HCT116 (cell line): Measurements from ENCODE around the gene TMEM119. TPM values are rescaled to one million over a fixed set of nuclear protein-coding genes. Genes with fewer than 3 reads are reported as not detected.
A peak's percentile ranks its signal among the peaks of the same experiment; 100 is the strongest.

Experiments
- ATAC-seq: fragments of 200-7000 bp; cut with Tn5 transposase; 2 replicates; pipeline ENCODE4 v1.9.1; 2020; ENCODE audit warnings: mild to moderate bottlenecking, moderate library complexity
- BruUV-seq: library from RNA; stranded (reverse); fragments of 400-500 nt; replicated peaks from 2 replicates; lab custom pipeline; 2021; lab: Mats Ljungman, UMichigan
- CTCF ChIA-PET: fragments of 300-600 bp; sonication (Branson Sonifier 250); formaldehyde crosslinking; loops from one replicate; lab custom pipeline; 2021; ENCODE audit warnings: antibody characterized with exemption; lab: Charles Lee
- POLR2A ChIA-PET: fragments of 300-600, 350-600 bp; sonication (Branson Sonifier 250); formaldehyde crosslinking; loops from one replicate; lab custom pipeline; 2021; ENCODE audit warnings: antibody characterized with exemption; lab: Charles Lee
- RAD21 ChIA-PET, 2 experiments: fragments of 300-600 bp; sonication (Branson Sonifier 250); formaldehyde crosslinking; loops; one replicate each; lab custom pipeline; 2023; ENCODE audit warnings: low total read pairs in 2 of 2; ENCODE audit not compliant: uncharacterized antibody in 2 of 2, unreplicated experiment in 2 of 2, low non-redundant PET in 1 of 2; lab: Charles Lee
- DNase-seq: peaks from one replicate; pipeline ENCODE4 v3.0.0-alpha.2; 2010; ENCODE audit warnings: low read depth, low spot score
- H2AFZ ChIP-seq: fragments of 200-600 bp; shearing (Covaris generic), sonication (generic); 2 replicates; pipeline ENCODE4 v1.6.1; 2017; ENCODE audit warnings: low read depth, mixed run types, mixed read lengths, antibody characterized with exemption, low read length; ENCODE audit not compliant: poor library complexity, severe bottlenecking
- H3K27ac ChIP-seq: 2 replicates; pipeline ENCODE4 v1.5.1; 2012; ENCODE audit warnings: low read depth, low read length
- H3K27me3 ChIP-seq: fragments of 200-600 bp; sonication (generic); 2 replicates; pipeline ENCODE4 v1.6.1; 2016; ENCODE audit warnings: mixed run types, low read length, mixed read lengths; ENCODE audit not compliant: insufficient read depth
- H3K36me3 ChIP-seq, 2 experiments: fragments of 200-500 bp in 1 of 2; fragments of 200-600 bp in 1 of 2; sonication (Bioruptor generic) in 1 of 2; sonication (generic) in 1 of 2; 2 replicates each; pipeline versions ENCODE4 v1.5.1 to v1.6.1; 2014 to 2016; ENCODE audit warnings: low read length in 2 of 2, inconsistent platforms in 1 of 2, mixed read lengths in 1 of 2, mixed run types in 1 of 2; ENCODE audit not compliant: insufficient read depth in 2 of 2, control insufficient read depth in 1 of 2
- H3K4me1 ChIP-seq, 2 experiments: fragments of 200-600 bp in 1 of 2; sonication (generic) in 1 of 2; 2 replicates each; pipeline versions ENCODE4 v1.5.1 to v1.6.1; 2012 to 2017; ENCODE audit warnings: low read length in 2 of 2, inconsistent platforms in 1 of 2, mild to moderate bottlenecking in 1 of 2, mixed read lengths in 1 of 2, mixed run types in 1 of 2, moderate library complexity in 1 of 2; ENCODE audit not compliant: insufficient read depth in 2 of 2, control insufficient read depth in 1 of 2
- H3K4me2 ChIP-seq: fragments of 200-600 bp; sonication (generic); 2 replicates; pipeline ENCODE4 v1.6.1; 2017; ENCODE audit warnings: mixed run types, low read length, mixed read lengths
- H3K4me3 ChIP-seq, 2 experiments: fragments of 200-600 bp in 1 of 2; sonication (generic) in 1 of 2; replicated peaks in 1 of 2; 2 replicates each; pipeline ENCODE4 v1.5.1; 2011 to 2016; ENCODE audit warnings: low read length in 2 of 2, control low read depth in 1 of 2, low read depth in 1 of 2, mild to moderate bottlenecking in 1 of 2, mixed read lengths in 1 of 2, mixed run types in 1 of 2
- H3K79me2 ChIP-seq: fragments of 200-600 bp; sonication (generic); 2 replicates; pipeline ENCODE4 v1.6.1; 2017; ENCODE audit warnings: mild to moderate bottlenecking, mixed run types, low read length, moderate library complexity, mixed read lengths; ENCODE audit not compliant: insufficient read depth
- H3K9ac ChIP-seq: fragments of 200-600 bp; sonication (generic); 2 replicates; pipeline ENCODE4 v1.6.1; 2016; ENCODE audit warnings: low read length, mixed read lengths
- H3K9me2 ChIP-seq: fragments of 200-600 bp; sonication (generic), shearing (Covaris generic); 2 replicates; pipeline ENCODE4 v1.6.1; 2017; ENCODE audit warnings: mixed run types, mild to moderate bottlenecking, moderate library complexity; ENCODE audit not compliant: insufficient read depth
- H3K9me3 ChIP-seq, 2 experiments: fragments of 200-500 bp in 1 of 2; fragments of 200-600 bp in 1 of 2; sonication (Bioruptor generic) in 1 of 2; sonication (generic) in 1 of 2; 2 replicates each; pipeline ENCODE4 v1.6.1; 2014 to 2017; ENCODE audit warnings: low read length in 2 of 2, mixed read lengths in 2 of 2, inconsistent platforms in 1 of 2, low read depth in 1 of 2, mild to moderate bottlenecking in 1 of 2, mixed run types in 1 of 2, moderate library complexity in 1 of 2; ENCODE audit not compliant: control insufficient read depth in 1 of 2, insufficient read depth in 1 of 2
- H4K20me1 ChIP-seq: fragments of 200-600 bp; sonication (generic), shearing (Covaris generic); 2 replicates; pipeline ENCODE4 v1.6.1; 2017; ENCODE audit warnings: mixed run types, mild to moderate bottlenecking, moderate library complexity; ENCODE audit not compliant: insufficient read depth
- CTCF ChIP-seq, 3 experiments: fragments of 200-600 bp in 1 of 3; sonication (generic) in 1 of 3; IDR thresholded peaks in 2 of 3; conservative IDR thresholded peaks in 1 of 3; 2 replicates each; pipeline ENCODE4 v1.5.1; 2012 to 2017; ENCODE audit warnings: low read depth in 2 of 3, low read length in 2 of 3, antibody characterized with exemption in 1 of 3, borderline replicate concordance in 1 of 3, control low read depth in 1 of 3, mild to moderate bottlenecking in 1 of 3, mixed read lengths in 1 of 3, mixed run types in 1 of 3, moderate library complexity in 1 of 3; ENCODE audit not compliant: insufficient read depth in 1 of 3
- EZH2phosphoT487 ChIP-seq: fragments of 200-600 bp; IDR thresholded peaks from 2 replicates; pipeline ENCODE4 v1.6.1; 2018; ENCODE audit warnings: antibody characterized with exemption, borderline replicate concordance
- FOSL1 ChIP-seq: IDR thresholded peaks from 2 replicates; pipeline ENCODE4 v1.6.1; 2012; ENCODE audit warnings: low read depth
- POLR2AphosphoS5 ChIP-seq: IDR thresholded peaks from 2 replicates; pipeline ENCODE4 v1.6.1; 2011; ENCODE audit warnings: mild to moderate bottlenecking, low read depth, low read length, moderate library complexity
- SRF ChIP-seq: IDR thresholded peaks from 2 replicates; pipeline ENCODE4 v1.6.1; 2012; ENCODE audit warnings: low read depth
- ZNF274 ChIP-seq: fragments of 200-500 bp; sonication (Bioruptor generic); IDR thresholded peaks from 2 replicates; pipeline ENCODE4 v1.6.1; 2014; ENCODE audit warnings: mild to moderate bottlenecking, low read depth, low read length, inconsistent platforms
- intact Hi-C: fragments of 100-400 bp; cut with micrococcal nuclease; formaldehyde crosslinking; loops from 2 replicates; pipeline ENCODE4 v1.10.0; 2022
- total RNA-seq: library from RNA; stranded (reverse); gene quantifications from one replicate; pipeline ENCODE4 v1.2.1, GENCODE V29; 2021; ENCODE audit not compliant: unreplicated experiment

TMEM119 gene
- total RNA-seq, 1 experiment from 2014 or later, result not detected

- Histone ChIP-seq H3K9ac (no peak overlapping the region), H2AFZ (no peak overlapping the region), H3K79me2 (no peaks in the 10 kb centered on the region), H4K20me1 (no peaks in the 10 kb centered on the region), H3K4me3 (no peak overlapping the region), H3K36me3 (no peaks in the 10 kb centered on the region), H3K9me3 (no peaks in the 10 kb centered on the region), H3K4me1 (peaks cover 0 to 4% of the 10 kb centered on the region in 2 experiments; a peak in 2 of 4 replicates)
- ATAC-seq (no peak), DNase-seq (no peak)
- CTCF ChIA-PET, result no interaction called here
- POLR2A ChIA-PET, result no interaction called here
- RAD21 ChIA-PET, result no interaction called here
- intact Hi-C loops, result no loop called here
- TF ChIP-seq SRF (no peak), ZNF274 (no peak)
- TF ChIP-seq, all 23 proteins: peak for 0
- H3K4me2 ChIP-seq, result no peak overlapping the region
- no TSS peak for BruUV-seq
- no peaks in the 10 kb centered on the region for H3K27me3 ChIP-seq
- H3K27ac ChIP-seq, result no peak overlapping the region
- H3K9me2 ChIP-seq, result no peaks in the 10 kb centered on the region
Measured at GRCh38 chr12:108600702-108601007, 2.8 kb upstream of the TMEM119 start.

GRCh38 chr12:108599948-108600701 lies 2.2 kb upstream of the TMEM119 start:
- Histone ChIP-seq H2AFZ (no peak overlapping the region), H3K27ac (no peak overlapping the region), H4K20me1 (no peaks in the 10 kb centered on the region), H3K4me1 (no peaks in the 10 kb centered on the region; a peak in 1 of 4 replicates), H3K9me3 (no peaks in the 10 kb centered on the region), H3K9me2 (no peaks in the 10 kb centered on the region), H3K9ac (no peak overlapping the region), H3K27me3 (no peaks in the 10 kb centered on the region), H3K4me2 (no peak overlapping the region), H3K4me3 (no peak overlapping the region), H3K36me3 (no peaks in the 10 kb centered on the region), H3K79me2 (no peaks in the 10 kb centered on the region)
- TF ChIP-seq EZH2phosphoT487 (no peak), CTCF (IDR thresholded peaks at IDR 0.05 in 2 of 3, conservative IDR thresholded peaks at IDR 0.05 in 1 of 3; ENCODE audit: borderline replicate concordance in 1 of 3, insufficient read depth in 1 of 3, low read depth in 2 of 3, low read length in 2 of 3) (0 out of 6 replicates have a peak, but pooled peaks of 1 of the 3 experiments have one; percentile 12), POLR2AphosphoS5 (no peak), FOSL1 (no peak)
- no TSS peak for BruUV-seq
- ChIA-PET POLR2A (no interaction called here), CTCF (no interaction called here), RAD21 (no interaction called here)
- no peak for DNase-seq
- ATAC-seq, result no peak
- intact Hi-C loops, result no loop called here
